DND-41 (cell line): ENCODE data around the gene CELF5.
"Not testable (repeated sequence)": the region's sequence is repeated elsewhere in the genome, so short reads cannot be mapped to it uniquely, and the experiment has no call there.

ENCODE experiments used
- ATAC-seq: fragments of 200-7000 bp; cut with Tn5 transposase; 3 replicates; pipeline ENCODE4 v1.9.1; 2021; ENCODE audit warnings: low read depth; ENCODE audit not compliant: insufficient read depth
- DNase-seq: peaks from one replicate; pipeline ENCODE4 v3.0.0-alpha.2; 2020
- H2AFZ ChIP-seq: 2 replicates; pipeline ENCODE4 v1.6.0; 2012; ENCODE audit warnings: low read depth, low read length
- H3K27ac ChIP-seq: 2 replicates; pipeline ENCODE4 v1.5.1; 2012; ENCODE audit warnings: low read length, inconsistent platforms
- H3K27me3 ChIP-seq: fragments of 200-600 bp; sonication (generic); 2 replicates; pipeline ENCODE4 v1.6.0; 2012; ENCODE audit warnings: low read length, mild to moderate bottlenecking, inconsistent platforms; ENCODE audit not compliant: insufficient read depth, poor library complexity
- H3K36me3 ChIP-seq: 2 replicates; pipeline ENCODE4 v1.5.1; 2012; ENCODE audit warnings: low read length, inconsistent platforms; ENCODE audit not compliant: insufficient read depth
- H3K4me1 ChIP-seq: 2 replicates; pipeline ENCODE4 v1.5.1; 2012; ENCODE audit warnings: mild to moderate bottlenecking, low read length; ENCODE audit not compliant: insufficient read depth
- H3K4me2 ChIP-seq: 2 replicates; pipeline ENCODE4 v1.6.0; 2012; ENCODE audit warnings: mild to moderate bottlenecking, moderate library complexity, low read length, inconsistent platforms; ENCODE audit not compliant: insufficient read depth
- H3K4me3 ChIP-seq, 2 experiments: fragments of 200-600 bp in 1 of 2; shearing (Covaris generic) in 1 of 2; 2 replicates each; pipeline ENCODE4 v1.5.1; 2012 to 2016; ENCODE audit warnings: inconsistent platforms in 2 of 2, low read length in 2 of 2, mild to moderate bottlenecking in 2 of 2, low read depth in 1 of 2, moderate library complexity in 1 of 2
- H3K79me2 ChIP-seq: 2 replicates; pipeline ENCODE4 v1.6.0; 2012; ENCODE audit warnings: low read length, inconsistent platforms; ENCODE audit not compliant: insufficient read depth
- H3K9ac ChIP-seq: 2 replicates; pipeline ENCODE4 v1.6.0; 2012; ENCODE audit warnings: low read depth, mild to moderate bottlenecking, inconsistent platforms, low read length, moderate library complexity
- H3K9me3 ChIP-seq: 2 replicates; pipeline ENCODE4 v1.5.1; 2012; ENCODE audit warnings: low read length, moderate library complexity, mild to moderate bottlenecking, inconsistent platforms; ENCODE audit not compliant: insufficient read depth, severe bottlenecking
- H4K20me1 ChIP-seq: 2 replicates; pipeline ENCODE4 v1.6.0; 2012; ENCODE audit warnings: low read length; ENCODE audit not compliant: insufficient read depth
- EZH2 ChIP-seq: IDR thresholded peaks from 3 replicates; pipeline ENCODE4 v1.6.1; 2012; ENCODE audit warnings: borderline replicate concordance, low read depth, mild to moderate bottlenecking, moderate library complexity, low read length, inconsistent platforms; ENCODE audit not compliant: severe bottlenecking
- TF ChIP-seq, protein P1 (sequence below): IDR thresholded peaks from 2 replicates; pipeline ENCODE4 v1.5.1; 2012; ENCODE audit warnings: borderline replicate concordance, low read length, moderate library complexity, mild to moderate bottlenecking; ENCODE audit not compliant: poor library complexity, severe bottlenecking; ENCODE audit errors: extremely low read depth

The CELF5 gene

GRCh38 chr19:3328743-3329142 is 104.3 kb downstream of the CELF5 start:
- H3K27me3 ChIP-seq: no peaks in the 10 kb centered on the region
- no peak overlapping the region for H3K4me3 ChIP-seq
- no peaks in the 10 kb centered on the region for H3K79me2 ChIP-seq
- H2AFZ ChIP-seq: no peak overlapping the region
- H3K27ac ChIP-seq: no peak overlapping the region
- no peaks in the 10 kb centered on the region for H3K36me3 ChIP-seq
- TF ChIP-seq, protein P1, sequence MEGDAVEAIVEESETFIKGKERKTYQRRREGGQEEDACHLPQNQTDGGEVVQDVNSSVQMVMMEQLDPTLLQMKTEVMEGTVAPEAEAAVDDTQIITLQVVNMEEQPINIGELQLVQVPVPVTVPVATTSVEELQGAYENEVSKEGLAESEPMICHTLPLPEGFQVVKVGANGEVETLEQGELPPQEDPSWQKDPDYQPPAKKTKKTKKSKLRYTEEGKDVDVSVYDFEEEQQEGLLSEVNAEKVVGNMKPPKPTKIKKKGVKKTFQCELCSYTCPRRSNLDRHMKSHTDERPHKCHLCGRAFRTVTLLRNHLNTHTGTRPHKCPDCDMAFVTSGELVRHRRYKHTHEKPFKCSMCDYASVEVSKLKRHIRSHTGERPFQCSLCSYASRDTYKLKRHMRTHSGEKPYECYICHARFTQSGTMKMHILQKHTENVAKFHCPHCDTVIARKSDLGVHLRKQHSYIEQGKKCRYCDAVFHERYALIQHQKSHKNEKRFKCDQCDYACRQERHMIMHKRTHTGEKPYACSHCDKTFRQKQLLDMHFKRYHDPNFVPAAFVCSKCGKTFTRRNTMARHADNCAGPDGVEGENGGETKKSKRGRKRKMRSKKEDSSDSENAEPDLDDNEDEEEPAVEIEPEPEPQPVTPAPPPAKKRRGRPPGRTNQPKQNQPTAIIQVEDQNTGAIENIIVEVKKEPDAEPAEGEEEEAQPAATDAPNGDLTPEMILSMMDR: no peak
- no peak for TF ChIP-seq EZH2
- H3K9me3 ChIP-seq: no peaks in the 10 kb centered on the region
- no peak for ATAC-seq
- no peak for DNase-seq
- H3K4me1 ChIP-seq: no peaks in the 10 kb centered on the region
- no peak overlapping the region for H3K4me2 ChIP-seq
- H3K9ac ChIP-seq: no peak overlapping the region
- no peaks in the 10 kb centered on the region for H4K20me1 ChIP-seq

- TF ChIP-seq, protein P1: no peak
- TF ChIP-seq EZH2: no peak
- no peaks in the 10 kb centered on the region for H3K9me3 ChIP-seq
These were observed 105.6 kb downstream of the CELF5 start for GRCh38 chr19:3330047-3330446.

DNA sequence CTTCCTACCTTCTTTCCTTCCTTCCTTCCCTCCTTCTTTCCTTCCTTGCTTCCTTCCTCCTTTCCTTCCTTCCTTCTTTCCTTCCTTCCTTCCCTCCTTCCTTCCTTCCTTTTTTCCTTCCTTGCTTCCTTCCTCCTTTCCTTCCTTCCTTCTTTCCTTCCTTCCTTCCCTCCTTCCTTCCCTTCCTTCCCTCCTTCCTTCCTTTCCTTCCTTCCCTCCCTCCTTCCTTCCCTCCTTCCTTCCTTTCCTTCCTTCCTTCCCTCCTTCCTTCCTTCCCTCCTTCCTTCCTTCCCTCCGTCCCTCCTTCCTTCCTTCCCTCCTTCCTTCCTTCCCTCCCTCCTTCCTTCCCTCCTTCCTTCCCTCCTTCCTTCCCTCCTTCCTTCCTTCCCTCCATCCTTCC is 107.8 kb downstream of the CELF5 start:
- H3K4me2 ChIP-seq, H3K27me3 ChIP-seq, H3K9me3 ChIP-seq, H3K27ac ChIP-seq, H4K20me1 ChIP-seq, H3K4me1 ChIP-seq, ATAC-seq, H3K4me3 ChIP-seq, DNase-seq, H3K79me2 ChIP-seq, H2AFZ ChIP-seq, H3K36me3 ChIP-seq, H3K9ac ChIP-seq: not testable (repeated sequence)

More at GRCh38 chr19:3330047-3330446, 105.6 kb downstream of the CELF5 start:
- Histone ChIP-seq H3K4me1 (no peaks in the 10 kb centered on the region), H3K4me2 (no peak overlapping the region), H3K36me3 (no peaks in the 10 kb centered on the region), H3K27ac (no peak overlapping the region), H3K9ac (no peak overlapping the region), H3K4me3 (no peak overlapping the region), H3K79me2 (no peaks in the 10 kb centered on the region), H4K20me1 (no peaks in the 10 kb centered on the region), H3K27me3 (no peaks in the 10 kb centered on the region), H2AFZ (no peak overlapping the region)
- ATAC-seq (no peak), DNase-seq (no peak)

- Histone ChIP-seq H2AFZ (no peak overlapping the region), H3K4me2 (no peak overlapping the region), H3K27me3 (no peaks in the 10 kb centered on the region), H3K27ac (no peak overlapping the region), H3K4me1 (0 out of 2 replicates have a peak, but pooled peaks cover 3% of the 10 kb centered on the region), H3K9me3 (no peaks in the 10 kb centered on the region), H3K79me2 (no peaks in the 10 kb centered on the region), H4K20me1 (no peaks in the 10 kb centered on the region), H3K4me3 (no peak overlapping the region), H3K36me3 (no peaks in the 10 kb centered on the region), H3K9ac (no peak overlapping the region)
- ATAC-seq (no peak), DNase-seq (no peak)
- no peak for TF ChIP-seq EZH2
- TF ChIP-seq, protein P1: no peak
These were observed 108.6 kb downstream of the CELF5 start for GRCh38 chr19:3333020-3333583.
